Activated T-cell treated with anti-CD3 and anti-CD28 coated beads, Interleukin-2, amount 50 U/mL, for 24 hours (primary cell): ENCODE results near the gene WDR13.
A peak's percentile ranks its signal among the peaks of the same experiment; 100 is the strongest.
"Not testable (repeated sequence)": the region's sequence is repeated elsewhere in the genome, so short reads cannot be mapped to it uniquely, and the experiment has no call there.

Experiments used
- DNase-seq: peaks from one replicate; pipeline ENCODE4 v3.0.0-alpha.2; 2020
- H3K27ac Mint-ChIP-seq: 2 replicates; pipeline ENCODE4 v1.8.0; 2020; ENCODE audit warnings: mild to moderate bottlenecking, mixed read lengths
- H3K27me3 Mint-ChIP-seq: 2 replicates; pipeline ENCODE4 v1.8.0; 2020; ENCODE audit warnings: mixed read lengths
- H3K36me3 Mint-ChIP-seq: 2 replicates; pipeline ENCODE4 v1.8.0; 2020; ENCODE audit warnings: low read depth, mixed read lengths
- H3K4me1 Mint-ChIP-seq: 2 replicates; pipeline ENCODE4 v1.8.0; 2020; ENCODE audit warnings: low read depth, mixed read lengths
- H3K4me3 Mint-ChIP-seq: 2 replicates; pipeline ENCODE4 v1.8.0; 2020; ENCODE audit warnings: mild to moderate bottlenecking, moderate library complexity, mixed read lengths
- H3K9me3 Mint-ChIP-seq: 2 replicates; pipeline ENCODE4 v1.8.0; 2020; ENCODE audit warnings: mixed read lengths

The WDR13 gene

GRCh38 chrX:48613502-48614160 lies 16.3 kb downstream of the WDR13 start:
- H3K4me1 Mint-ChIP-seq = no peaks in the 10 kb centered on the region
- H3K9me3 Mint-ChIP-seq = no peaks in the 10 kb centered on the region
- H3K36me3 Mint-ChIP-seq = no peaks in the 10 kb centered on the region
- DNase-seq = no peak
- no peak overlapping the region for H3K4me3 Mint-ChIP-seq
- H3K27ac Mint-ChIP-seq = no peak overlapping the region
- H3K27me3 Mint-ChIP-seq = peaks cover 23% of the 10 kb centered on the region

GRCh38 chrX:48616576-48616975 lies 19.3 kb downstream of the WDR13 start:
- no peaks in the 10 kb centered on the region for H3K9me3 Mint-ChIP-seq
- H3K36me3 Mint-ChIP-seq = no peaks in the 10 kb centered on the region
- H3K27ac Mint-ChIP-seq = no peak overlapping the region
- H3K4me1 Mint-ChIP-seq = no peaks in the 10 kb centered on the region
- H3K4me3 Mint-ChIP-seq = no peak overlapping the region
- peaks cover 27% of the 10 kb centered on the region for H3K27me3 Mint-ChIP-seq
- no peak for DNase-seq

DNA sequence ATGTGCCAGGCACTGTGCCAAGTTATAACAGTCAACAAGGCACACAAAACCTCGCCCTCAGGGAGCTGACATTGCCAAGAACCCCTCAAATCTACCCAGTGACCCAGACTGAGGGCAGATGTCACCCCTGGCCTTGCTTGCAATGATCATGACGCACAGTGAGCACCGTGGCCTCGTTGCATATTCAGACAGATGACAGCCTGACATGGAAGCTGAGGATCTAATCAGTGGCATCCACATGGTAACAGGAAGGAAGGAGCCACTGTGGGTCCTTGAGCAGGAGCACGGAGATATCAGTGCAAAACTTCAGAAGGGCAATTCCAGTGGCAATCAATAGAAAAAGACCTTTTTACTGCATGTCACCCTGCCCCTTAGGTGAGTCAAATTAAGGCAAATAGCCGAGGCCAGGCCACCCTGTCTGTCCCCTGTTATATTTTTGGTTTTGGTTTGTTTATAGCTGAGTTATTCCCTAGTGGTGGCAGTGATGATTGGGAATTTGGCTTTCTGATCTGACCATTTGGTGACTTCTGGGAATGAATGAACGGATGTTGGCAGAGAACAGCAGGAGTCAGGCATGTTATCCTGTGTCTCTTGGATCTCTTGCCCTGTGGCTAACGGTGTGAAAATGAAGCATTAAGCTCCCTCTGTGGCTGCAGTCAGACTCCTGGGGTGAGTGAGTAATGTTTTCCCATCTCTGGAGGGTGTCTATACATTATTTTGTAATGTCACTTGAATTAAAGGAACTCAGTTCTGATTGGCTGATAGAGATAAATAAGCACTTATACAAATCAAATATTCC lies 20.4 kb downstream of the WDR13 start:
- DNase-seq = peak; percentile 12
- H3K4me1 Mint-ChIP-seq = no peaks in the 10 kb centered on the region
- no peaks in the 10 kb centered on the region for H3K36me3 Mint-ChIP-seq
- peaks cover 27% of the 10 kb centered on the region for H3K27me3 Mint-ChIP-seq
- H3K4me3 Mint-ChIP-seq = no peak overlapping the region
- H3K27ac Mint-ChIP-seq = no peak overlapping the region
- H3K9me3 Mint-ChIP-seq = no peaks in the 10 kb centered on the region

DNA sequence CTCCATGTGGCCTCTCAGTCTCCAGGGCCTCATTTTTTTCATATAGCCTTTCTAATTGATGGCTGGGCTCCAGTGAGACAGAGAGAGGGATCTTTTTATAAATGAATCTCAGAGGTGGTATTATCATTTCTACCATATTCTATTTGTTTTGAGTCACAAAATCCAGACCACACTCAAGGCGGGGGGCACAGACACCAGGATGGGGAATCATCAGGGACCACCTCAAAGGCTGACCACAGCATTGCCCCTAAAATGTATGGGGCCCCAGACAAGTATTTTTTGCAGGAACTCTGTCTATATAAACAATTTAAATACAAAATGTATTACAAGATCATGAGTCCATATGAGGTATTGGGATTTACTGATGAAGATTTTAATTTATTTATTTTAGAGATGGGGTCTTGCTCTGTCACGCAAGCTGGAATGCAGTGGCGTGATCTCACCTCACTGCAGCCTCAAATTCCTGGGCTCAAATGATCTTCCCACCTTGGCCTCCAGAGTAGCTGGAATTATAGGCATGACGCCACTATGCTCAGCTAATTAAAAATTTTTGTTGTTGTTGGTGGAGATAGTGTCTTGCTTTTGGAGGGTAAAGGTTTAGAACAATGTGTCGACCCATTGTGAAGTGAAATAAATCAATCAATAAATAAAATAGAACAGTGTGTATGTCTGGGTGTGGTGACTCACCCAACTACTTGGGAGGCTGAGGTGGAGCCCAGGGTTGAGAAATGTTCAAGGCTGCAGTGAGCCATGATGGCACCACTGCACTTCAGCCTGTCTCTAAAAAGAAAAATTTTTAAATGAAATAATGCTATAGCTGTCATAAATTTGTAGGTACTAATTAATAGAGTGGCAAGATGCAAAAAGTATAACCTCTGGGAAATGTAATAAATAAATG lies 29.4 kb downstream of the WDR13 start:
- no peak for DNase-seq
- H3K27ac Mint-ChIP-seq = no peak overlapping the region
- H3K27me3 Mint-ChIP-seq = peaks cover 3% of the 10 kb centered on the region
- H3K9me3 Mint-ChIP-seq = no peaks in the 10 kb centered on the region
- H3K4me3 Mint-ChIP-seq = no peak overlapping the region
- H3K36me3 Mint-ChIP-seq = no peaks in the 10 kb centered on the region
- H3K4me1 Mint-ChIP-seq = peaks cover 6% of the 10 kb centered on the region

GRCh38 chrX:48631376-48632090 lies 34.2 kb downstream of the WDR13 start:
- H3K4me1 Mint-ChIP-seq = peaks cover 8% of the 10 kb centered on the region
- no peak overlapping the region for H3K4me3 Mint-ChIP-seq
- DNase-seq = peak; percentile 52
- H3K9me3 Mint-ChIP-seq = no peaks in the 10 kb centered on the region
- H3K27me3 Mint-ChIP-seq = peaks cover 5% of the 10 kb centered on the region
- no peak overlapping the region for H3K27ac Mint-ChIP-seq
- no peaks in the 10 kb centered on the region for H3K36me3 Mint-ChIP-seq

- Mint-ChIP-seq H3K36me3 (no peaks in the 10 kb centered on the region), H3K4me1 (peaks cover 8% of the 10 kb centered on the region), H3K9me3 (no peaks in the 10 kb centered on the region), H3K4me3 (no peak overlapping the region), H3K27me3 (peaks cover 5% of the 10 kb centered on the region), H3K27ac (no peak overlapping the region)
- no peak for DNase-seq
Observed at GRCh38 chrX:48632207-48632606, 34.9 kb downstream of the WDR13 start.

DNA sequence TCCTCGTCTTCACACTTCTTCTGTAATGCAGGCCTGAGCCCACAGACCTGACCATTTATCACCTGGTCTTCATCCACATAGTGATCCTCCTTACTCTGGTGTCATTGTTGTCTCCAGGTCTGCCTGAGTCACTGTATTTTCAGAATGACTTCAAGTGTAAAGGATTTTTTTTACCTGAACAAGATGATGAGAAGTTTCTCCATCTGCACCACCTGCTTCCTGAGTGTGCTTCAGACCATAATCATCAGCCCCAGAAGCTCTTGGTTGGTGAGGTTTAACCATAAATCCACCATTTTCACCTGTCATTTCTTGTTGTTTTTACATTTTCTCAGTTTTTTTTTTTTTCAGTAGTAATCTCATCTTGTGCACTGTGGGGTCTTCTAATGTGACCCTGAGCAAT lies 39.0 kb downstream of the WDR13 start:
- no peak overlapping the region for H3K27ac Mint-ChIP-seq

GRCh38 chrX:48636776-48637175 lies 39.5 kb downstream of the WDR13 start:
- H3K4me1 Mint-ChIP-seq = peaks cover under 1% of the 10 kb centered on the region
- H3K36me3 Mint-ChIP-seq = no peaks in the 10 kb centered on the region
- peaks cover 8% of the 10 kb centered on the region for H3K27me3 Mint-ChIP-seq
- DNase-seq = no peak
- no peaks in the 10 kb centered on the region for H3K9me3 Mint-ChIP-seq
- no peak overlapping the region for H3K27ac Mint-ChIP-seq
- no peak overlapping the region for H3K4me3 Mint-ChIP-seq

More for the DNA sequence above, 39.0 kb downstream of the WDR13 start:
- Mint-ChIP-seq H3K27me3 (peaks cover 8% of the 10 kb centered on the region), H3K9me3 (no peaks in the 10 kb centered on the region), H3K36me3 (no peaks in the 10 kb centered on the region), H3K4me1 (peaks cover 5% of the 10 kb centered on the region), H3K4me3 (no peak overlapping the region)
- DNase-seq = no peak

GRCh38 chrX:48645669-48646068 lies 48.4 kb downstream of the WDR13 start:
- H3K4me1 Mint-ChIP-seq = no peaks in the 10 kb centered on the region
- no peak overlapping the region for H3K27ac Mint-ChIP-seq
- peaks cover 5% of the 10 kb centered on the region for H3K27me3 Mint-ChIP-seq
- no peak overlapping the region for H3K4me3 Mint-ChIP-seq
- H3K9me3 Mint-ChIP-seq = no peaks in the 10 kb centered on the region
- DNase-seq = no peak
- no peaks in the 10 kb centered on the region for H3K36me3 Mint-ChIP-seq

DNA sequence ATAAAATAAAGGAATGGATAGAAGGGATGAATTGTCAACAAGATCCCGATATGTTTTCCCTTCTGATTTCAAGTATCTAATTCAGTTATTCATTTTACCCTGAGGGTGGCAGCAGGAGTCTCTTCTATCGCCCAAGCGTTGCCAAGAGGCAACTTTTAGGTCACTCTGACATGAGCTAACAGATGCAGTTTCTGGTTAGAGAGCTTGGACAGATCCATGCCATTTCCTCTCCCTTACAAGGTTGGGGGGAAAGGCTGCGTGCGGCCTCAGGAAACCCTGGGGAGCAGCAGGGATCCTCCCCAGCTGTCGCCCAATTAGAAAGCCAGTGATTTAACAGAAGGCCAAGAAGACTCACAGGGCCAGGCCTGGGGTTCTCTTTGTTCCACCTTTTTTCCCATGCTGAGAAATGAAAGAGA lies 51.1 kb downstream of the WDR13 start:
- Mint-ChIP-seq H3K4me3 (no peak overlapping the region), H3K27me3 (peaks cover 18% of the 10 kb centered on the region), H3K36me3 (no peaks in the 10 kb centered on the region), H3K27ac (peak overlapping the region; percentile 64), H3K9me3 (no peaks in the 10 kb centered on the region), H3K4me1 (peaks cover 4% of the 10 kb centered on the region)
- no peak for DNase-seq

DNA sequence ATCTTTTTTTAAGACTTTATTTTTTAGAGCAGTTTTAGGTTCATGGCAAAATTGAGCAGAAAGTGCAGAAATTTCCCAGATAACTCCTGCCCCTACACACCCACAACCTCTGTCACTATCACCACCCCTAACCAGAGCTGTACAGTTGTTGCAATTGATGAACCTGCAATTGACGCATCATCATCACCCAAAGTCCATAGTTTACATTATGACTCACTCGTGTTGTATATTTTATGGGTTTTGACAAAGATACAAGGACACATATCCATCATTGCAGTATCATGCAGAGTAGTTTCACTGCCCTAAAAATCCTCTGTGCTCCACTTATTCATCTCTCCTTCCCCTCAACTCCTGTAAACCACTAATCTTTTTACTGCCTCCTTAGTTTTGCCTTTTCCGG lies 51.8 kb downstream of the WDR13 start:
- peaks cover 22% of the 10 kb centered on the region for H3K27me3 Mint-ChIP-seq
- H3K4me1 Mint-ChIP-seq = peaks cover 4% of the 10 kb centered on the region
- no peaks in the 10 kb centered on the region for H3K9me3 Mint-ChIP-seq
- no peak for DNase-seq
- H3K36me3 Mint-ChIP-seq = no peaks in the 10 kb centered on the region
- H3K27ac Mint-ChIP-seq = no peak overlapping the region
- H3K4me3 Mint-ChIP-seq = no peak overlapping the region

GRCh38 chrX:48652055-48652579 lies 54.8 kb downstream of the WDR13 start:
- not testable (repeated sequence) for H3K4me1 Mint-ChIP-seq, H3K36me3 Mint-ChIP-seq, H3K9me3 Mint-ChIP-seq, H3K4me3 Mint-ChIP-seq, DNase-seq
- H3K27ac Mint-ChIP-seq = peak overlapping the region; percentile 57
- peaks cover 33% of the 10 kb centered on the region for H3K27me3 Mint-ChIP-seq

- H3K36me3 Mint-ChIP-seq, H3K9me3 Mint-ChIP-seq, H3K4me1 Mint-ChIP-seq, H3K4me3 Mint-ChIP-seq, DNase-seq, H3K27ac Mint-ChIP-seq: not testable (repeated sequence)
- peaks cover 33% of the 10 kb centered on the region for H3K27me3 Mint-ChIP-seq
Observed at GRCh38 chrX:48654746-48655145, 57.5 kb downstream of the WDR13 start.
